Neutrophil (primary cell): Measurements from ENCODE around the gene SYNPO2.

Experiments
- H3K27ac ChIP-seq: fragments of 200-600 bp; sonication (generic); 2 replicates; pipeline ENCODE4 v1.5.1; 2016; ENCODE audit warnings: mild to moderate bottlenecking, moderate library complexity
- H3K27me3 ChIP-seq: fragments of 200-600 bp; sonication (generic); 2 replicates; pipeline ENCODE4 v1.6.0; 2016; ENCODE audit warnings: mild to moderate bottlenecking
- H3K36me3 ChIP-seq: fragments of 200-600 bp; sonication (generic); 2 replicates; pipeline ENCODE4 v1.5.1; 2017
- H3K4me1 ChIP-seq, 2 experiments: fragments of 200-600 bp in 1 of 2; sonication (generic) in 1 of 2; 1 replicate in 1 of 2; 2 replicates in 1 of 2; pipeline versions ENCODE4 v1.5.1 to v1.6.1; 2013 to 2016; ENCODE audit warnings: low read depth in 1 of 2, low read length in 1 of 2, mild to moderate bottlenecking in 1 of 2, moderate library complexity in 1 of 2; ENCODE audit not compliant: control insufficient read depth in 1 of 2, insufficient read depth in 1 of 2
- H3K4me3 ChIP-seq, 2 experiments: fragments of 200-600 bp in 1 of 2; sonication (generic) in 1 of 2; 1 replicate in 1 of 2; 2 replicates in 1 of 2; pipeline ENCODE4 v1.5.1; 2013 to 2016; ENCODE audit warnings: low read depth in 1 of 2, low read length in 1 of 2, mild to moderate bottlenecking in 1 of 2, moderate library complexity in 1 of 2
- H3K9me3 ChIP-seq: fragments of 200-600 bp; sonication (generic); 2 replicates; pipeline ENCODE4 v1.5.1; 2016
- CTCF ChIP-seq: fragments of 200-600 bp; sonication (generic); IDR thresholded peaks from 2 replicates; pipeline ENCODE4 v1.5.1; 2016; ENCODE audit warnings: antibody characterized with exemption

SYNPO2 gene

GRCh38 chr4:118911238-118911703, 22.6 kb downstream of the SYNPO2 start:
- Histone ChIP-seq H3K27me3 (no peaks in the 10 kb centered on the region), H3K4me3 (no peak overlapping the region), H3K4me1 (no peaks in the 10 kb centered on the region), H3K9me3 (no peaks in the 10 kb centered on the region), H3K36me3 (no peaks in the 10 kb centered on the region), H3K27ac (no peak overlapping the region)
- no peak for TF ChIP-seq CTCF

GRCh38 chr4:118915468-118915867, 26.8 kb downstream of the SYNPO2 start:
- no peaks in the 10 kb centered on the region for H3K9me3 ChIP-seq
- no peaks in the 10 kb centered on the region for H3K36me3 ChIP-seq
- no peak overlapping the region for H3K27ac ChIP-seq
- no peak for TF ChIP-seq CTCF
- H3K27me3 ChIP-seq = no peaks in the 10 kb centered on the region
- no peak overlapping the region for H3K4me3 ChIP-seq
- H3K4me1 ChIP-seq = no peaks in the 10 kb centered on the region

- Histone ChIP-seq H3K4me1 (no peaks in the 10 kb centered on the region), H3K4me3 (no peak overlapping the region), H3K27me3 (no peaks in the 10 kb centered on the region), H3K27ac (no peak overlapping the region), H3K36me3 (no peaks in the 10 kb centered on the region), H3K9me3 (no peaks in the 10 kb centered on the region)
- no peak for TF ChIP-seq CTCF
Observed at GRCh38 chr4:118916691-118917289, 28.1 kb downstream of the SYNPO2 start.

- no peaks in the 10 kb centered on the region for H3K36me3 ChIP-seq
- H3K27ac ChIP-seq = no peak overlapping the region
- H3K4me1 ChIP-seq = no peaks in the 10 kb centered on the region
- no peak overlapping the region for H3K4me3 ChIP-seq
- H3K9me3 ChIP-seq = no peaks in the 10 kb centered on the region
- no peaks in the 10 kb centered on the region for H3K27me3 ChIP-seq
- TF ChIP-seq CTCF = no peak
Observed at GRCh38 chr4:118917582-118917981, 28.9 kb downstream of the SYNPO2 start.

GRCh38 chr4:118918388-118918787, 29.7 kb downstream of the SYNPO2 start:
- TF ChIP-seq CTCF = no peak
- Histone ChIP-seq H3K9me3 (no peaks in the 10 kb centered on the region), H3K36me3 (no peaks in the 10 kb centered on the region), H3K27ac (no peak overlapping the region), H3K4me1 (no peaks in the 10 kb centered on the region), H3K27me3 (no peaks in the 10 kb centered on the region), H3K4me3 (no peak overlapping the region)
